Peyer's patch (tissue), 4 donors: Measurements from ENCODE around the gene SNRK. TPM values are rescaled to one million over a fixed set of nuclear protein-coding genes. Genes with fewer than 3 reads are reported as not detected.

ENCODE experiments used
- DNase-seq, 3 donors: peaks; one replicate each; pipeline ENCODE4 v3.0.0-alpha.2; 2017 to 2019
- H3K27ac ChIP-seq, 4 donors: fragments of 200-600 bp; sonication (generic); one replicate each; pipeline ENCODE4 v1.5.1; 2016 to 2019
- H3K27me3 ChIP-seq, 2 donors: fragments of 200-600 bp; sonication (generic); one replicate each; pipeline ENCODE4 v1.5.1; 2019
- H3K36me3 ChIP-seq, 3 donors: fragments of 200-600 bp; sonication (generic); one replicate each; pipeline ENCODE4 v1.5.1; 2016 to 2019
- H3K4me1 ChIP-seq, 4 donors: fragments of 200-600 bp; sonication (generic); one replicate each; pipeline ENCODE4 v1.5.1; 2016 to 2019
- H3K4me3 ChIP-seq, 4 donors: fragments of 200-600 bp; sonication (generic); 1 replicate in 3 of 4; 2 replicates in 1 of 4; pipeline ENCODE4 v1.5.1; 2016 to 2019; ENCODE audit warnings: mild to moderate bottlenecking in 1 of 4
- H3K9me3 ChIP-seq, 4 donors: fragments of 200-600 bp; sonication (generic); one replicate each; pipeline ENCODE4 v1.5.1; 2016 to 2019; ENCODE audit warnings: mild to moderate bottlenecking in 1 of 4
- POLR2A ChIP-seq, 2 donors: fragments of 450-650 bp; IDR thresholded peaks; one replicate each; pipeline ENCODE4 v1.5.1; 2017; ENCODE audit warnings: antibody characterized with exemption in 2 of 2, mild to moderate bottlenecking in 2 of 2, moderate library complexity in 2 of 2
- total RNA-seq, 4 donors: library from RNA; depleted of rRNA; stranded (reverse); fragments of >200 nt; gene quantifications; one replicate each; pipeline ENCODE4 v1.1.0, GENCODE V29; 2016
- TF ChIP-seq, protein P1 (sequence below), 6 experiments: fragments of 450-650 bp in 4 of 6; fragments of 200-600 bp in 2 of 6; sonication (generic) in 1 of 6; IDR thresholded peaks; one replicate each; pipeline ENCODE4 v1.5.1; 2017 to 2019; ENCODE audit warnings: antibody characterized with exemption in 6 of 6, mild to moderate bottlenecking in 3 of 6, moderate library complexity in 1 of 6

Gene SNRK
- total RNA-seq, 4 donors from 2014 or later, result 48.7 to 69.4 (median 56.7) TPM

DNA sequence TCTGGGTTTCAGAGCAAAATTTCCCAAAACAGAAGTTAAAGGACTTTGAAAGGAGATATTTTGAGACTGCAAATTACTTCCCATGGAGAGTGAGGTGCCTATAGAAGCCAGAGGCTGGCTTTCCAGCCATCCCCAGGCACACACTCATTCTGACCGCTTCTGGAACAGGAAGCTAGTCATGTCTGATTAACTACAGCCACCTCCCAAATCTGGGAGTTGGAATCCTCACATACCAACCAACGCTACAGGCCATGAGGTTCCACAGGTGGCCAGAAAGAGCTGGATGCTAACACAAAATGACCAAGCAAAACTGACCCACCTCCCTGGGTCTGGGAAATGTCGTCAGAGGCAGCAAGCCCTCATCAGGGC is 87.2 kb downstream of the SNRK start:
- Histone ChIP-seq H3K9me3 (no peaks in the 10 kb centered on the region), H3K27ac (no peak overlapping the region), H3K36me3 (no peaks in the 10 kb centered on the region), H3K4me1 (no peaks in the 10 kb centered on the region), H3K4me3 (no peak overlapping the region), H3K27me3 (no peaks in the 10 kb centered on the region)
- TF ChIP-seq, protein P1, sequence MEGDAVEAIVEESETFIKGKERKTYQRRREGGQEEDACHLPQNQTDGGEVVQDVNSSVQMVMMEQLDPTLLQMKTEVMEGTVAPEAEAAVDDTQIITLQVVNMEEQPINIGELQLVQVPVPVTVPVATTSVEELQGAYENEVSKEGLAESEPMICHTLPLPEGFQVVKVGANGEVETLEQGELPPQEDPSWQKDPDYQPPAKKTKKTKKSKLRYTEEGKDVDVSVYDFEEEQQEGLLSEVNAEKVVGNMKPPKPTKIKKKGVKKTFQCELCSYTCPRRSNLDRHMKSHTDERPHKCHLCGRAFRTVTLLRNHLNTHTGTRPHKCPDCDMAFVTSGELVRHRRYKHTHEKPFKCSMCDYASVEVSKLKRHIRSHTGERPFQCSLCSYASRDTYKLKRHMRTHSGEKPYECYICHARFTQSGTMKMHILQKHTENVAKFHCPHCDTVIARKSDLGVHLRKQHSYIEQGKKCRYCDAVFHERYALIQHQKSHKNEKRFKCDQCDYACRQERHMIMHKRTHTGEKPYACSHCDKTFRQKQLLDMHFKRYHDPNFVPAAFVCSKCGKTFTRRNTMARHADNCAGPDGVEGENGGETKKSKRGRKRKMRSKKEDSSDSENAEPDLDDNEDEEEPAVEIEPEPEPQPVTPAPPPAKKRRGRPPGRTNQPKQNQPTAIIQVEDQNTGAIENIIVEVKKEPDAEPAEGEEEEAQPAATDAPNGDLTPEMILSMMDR (IDR thresholded peaks at IDR 0.05), result no peak
- TF ChIP-seq POLR2A (IDR thresholded peaks at IDR 0.05), result no peak
- DNase-seq, result no peak

DNA sequence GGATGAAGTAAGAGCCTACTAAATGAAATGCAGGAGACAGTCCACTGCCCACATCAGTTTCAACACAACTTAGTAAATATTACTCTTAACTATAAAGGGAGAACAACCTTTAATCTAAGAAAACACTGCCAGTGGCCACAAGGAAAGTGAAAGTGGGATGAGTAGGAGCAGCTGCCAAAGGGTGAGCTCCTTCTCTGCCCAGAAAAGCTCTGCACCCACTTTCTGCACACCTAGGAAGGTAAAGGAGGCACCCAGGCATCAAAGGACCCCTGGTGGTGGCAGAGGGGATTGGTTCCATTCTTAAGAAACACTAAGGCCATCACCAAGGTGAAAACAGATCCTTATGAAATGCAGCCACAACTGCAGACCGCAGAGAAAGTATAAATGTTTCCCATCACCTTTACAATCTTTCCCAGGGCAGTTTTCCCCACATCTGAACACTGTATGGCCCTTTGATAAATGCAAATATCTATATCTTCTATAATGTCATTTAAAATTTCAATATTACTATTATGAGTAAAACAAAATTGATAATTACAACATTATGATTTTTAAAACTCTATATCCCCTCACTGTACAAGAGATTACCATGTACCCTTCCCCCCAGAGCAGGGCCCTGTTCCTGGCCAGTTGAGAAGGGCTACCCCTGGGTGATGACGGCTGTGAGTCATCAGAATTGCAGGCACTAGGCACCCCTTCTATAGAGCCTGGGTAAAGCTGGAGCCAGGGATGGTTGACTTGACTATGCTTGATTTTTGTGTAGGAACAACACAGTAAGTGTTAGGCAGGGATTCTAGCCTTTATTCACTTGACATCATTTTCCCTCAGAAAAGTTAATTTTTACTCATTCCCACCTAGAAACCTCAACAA is 92.0 kb downstream of the SNRK start:
- Histone ChIP-seq H3K36me3 (no peaks in the 10 kb centered on the region), H3K27me3 (no peaks in the 10 kb centered on the region), H3K9me3 (no peaks in the 10 kb centered on the region), H3K4me1 (no peaks in the 10 kb centered on the region), H3K27ac (peak overlapping the region in 1 of 4 donors; percentile 32), H3K4me3 (no peak overlapping the region)
- DNase-seq, result peak in 2 of 3 donors; percentile 60 to 85
- TF ChIP-seq, protein P1 (IDR thresholded peaks at IDR 0.05), result peak; percentile 26 to 74 (median 66)
- no peak for TF ChIP-seq POLR2A (IDR thresholded peaks at IDR 0.05)

DNA sequence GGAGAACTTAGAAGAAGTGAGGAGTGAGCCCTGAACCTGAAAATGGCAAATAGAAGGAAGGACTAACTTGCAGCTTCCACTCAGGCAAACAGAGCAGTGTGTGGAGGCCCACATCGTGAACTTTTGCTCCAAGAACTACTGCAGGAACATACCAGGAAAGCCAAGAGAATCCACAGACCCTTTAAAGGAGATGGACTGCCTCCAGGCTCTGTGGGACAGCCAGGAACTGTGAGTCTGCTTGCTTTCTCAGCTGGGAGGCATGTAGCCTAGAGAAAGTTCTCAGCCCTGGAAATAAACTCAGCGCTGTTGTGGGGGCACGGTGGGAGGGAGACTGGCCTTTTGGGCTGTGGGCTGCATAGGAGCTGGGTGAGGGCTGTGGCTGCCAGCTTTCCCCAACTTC is 93.0 kb downstream of the SNRK start:
- peak overlapping the region in 2 of 4 donors; percentile 32 to 36 for H3K27ac ChIP-seq

DNA sequence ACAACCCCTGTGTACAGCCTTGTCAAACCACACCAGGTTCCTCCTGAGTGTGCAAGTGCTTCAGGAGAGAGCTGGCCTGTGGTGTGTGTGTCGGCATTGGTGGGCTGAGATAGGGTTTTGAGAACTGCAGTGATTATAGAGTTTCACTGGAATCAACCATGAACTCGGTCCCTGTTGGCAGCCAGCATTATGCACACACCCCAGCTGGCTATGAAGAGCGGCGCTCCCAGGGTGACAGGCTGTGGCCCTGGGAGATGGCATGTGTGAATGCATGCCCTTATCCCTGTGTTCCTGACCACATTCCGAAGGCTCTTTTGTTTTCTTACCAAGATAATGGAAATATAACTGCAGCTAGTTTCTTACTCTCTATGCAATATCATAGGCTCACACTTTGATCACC is 101.8 kb downstream of the SNRK start:
- Histone ChIP-seq H3K4me1 (peaks cover 0 to 6% (median 0%) of the 10 kb centered on the region in 4 donors), H3K27me3 (no peaks in the 10 kb centered on the region), H3K27ac (peak overlapping the region in 1 of 4 donors; percentile 7), H3K36me3 (no peaks in the 10 kb centered on the region), H3K4me3 (no peak overlapping the region), H3K9me3 (no peaks in the 10 kb centered on the region)
- TF ChIP-seq, protein P1 (IDR thresholded peaks at IDR 0.05), result no peak
- DNase-seq, result no peak

More for the DNA sequence above, 93.0 kb downstream of the SNRK start:
- no peaks in the 10 kb centered on the region for H3K36me3 ChIP-seq
- H3K9me3 ChIP-seq, result no peaks in the 10 kb centered on the region
- H3K27me3 ChIP-seq, result no peaks in the 10 kb centered on the region
- TF ChIP-seq POLR2A (IDR thresholded peaks at IDR 0.05), result no peak
- TF ChIP-seq, protein P1 (IDR thresholded peaks at IDR 0.05), result no peak
- no peak overlapping the region for H3K4me3 ChIP-seq
- no peak for DNase-seq
- no peaks in the 10 kb centered on the region for H3K4me1 ChIP-seq

DNA sequence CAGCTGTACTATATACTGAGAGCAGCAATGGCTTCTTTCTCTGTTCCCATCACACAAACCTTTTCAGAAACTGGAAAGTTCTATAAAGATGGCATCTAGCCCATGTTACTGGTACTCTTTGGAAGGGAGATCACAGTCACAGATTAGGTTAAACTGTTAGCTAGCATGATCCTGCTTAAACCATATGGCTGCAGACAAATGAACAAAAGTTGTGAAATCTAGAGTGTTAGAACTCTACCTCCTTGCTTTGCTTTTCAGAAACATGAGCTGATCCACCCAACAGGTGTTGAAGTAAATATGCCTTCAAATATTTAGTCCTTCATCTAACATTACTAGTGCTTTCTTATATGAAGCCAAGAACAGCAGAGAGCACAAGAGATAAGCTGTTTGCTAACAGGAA is 102.6 kb downstream of the SNRK start:
- no peaks in the 10 kb centered on the region for H3K27me3 ChIP-seq
- peaks cover 0 to 6% (median 0%) of the 10 kb centered on the region in 4 donors for H3K4me1 ChIP-seq
- peak overlapping the region; percentile 53 to 76 (median 58) for H3K27ac ChIP-seq
- DNase-seq, result no peak
- H3K9me3 ChIP-seq, result no peaks in the 10 kb centered on the region
- no peak overlapping the region for H3K4me3 ChIP-seq
- no peaks in the 10 kb centered on the region for H3K36me3 ChIP-seq
- TF ChIP-seq, protein P1 (IDR thresholded peaks at IDR 0.05), result no peak
- TF ChIP-seq POLR2A (IDR thresholded peaks at IDR 0.05), result no peak
